Activated T-helper 2 cell treated with anti-CD3 and anti-CD28 coated beads, Interferon-gamma antibody, Interleukin-2, Interleukin-4, amounts not matched to agents 10 μg/mL and 5 μg/mL and 100 μg/mL, durations not matched to agents 14 hours and 24 hours and 36 hours (primary cell): ENCODE results near the gene C16orf78. TPM values are rescaled to one million over a fixed set of nuclear protein-coding genes. Genes with fewer than 3 reads are reported as not detected.

ENCODE experiments used
- DNase-seq: peaks from one replicate; pipeline ENCODE4 v3.0.0; 2021; ENCODE audit warnings: low spot score
- H3K27ac Mint-ChIP-seq: one replicate; pipeline ENCODE4 v1.8.0; 2021; ENCODE audit warnings: mixed read lengths
- H3K27me3 Mint-ChIP-seq: one replicate; pipeline ENCODE4 v1.8.0; 2021; ENCODE audit warnings: low read depth, mixed read lengths
- H3K36me3 Mint-ChIP-seq: one replicate; pipeline ENCODE4 v1.8.0; 2021; ENCODE audit warnings: low read depth, mixed read lengths
- H3K4me1 Mint-ChIP-seq: one replicate; pipeline ENCODE4 v1.8.0; 2021; ENCODE audit warnings: low read depth, mixed read lengths
- H3K4me3 Mint-ChIP-seq: one replicate; pipeline ENCODE4 v1.8.0; 2021; ENCODE audit warnings: low read depth, mild to moderate bottlenecking, moderate library complexity, mixed read lengths
- H3K9me3 Mint-ChIP-seq: one replicate; pipeline ENCODE4 v1.8.0; 2021; ENCODE audit warnings: mixed read lengths
- intact Hi-C: fragments of 100-400 bp; cut with micrococcal nuclease; formaldehyde crosslinking; loops from one replicate; pipeline ENCODE4 v1.15.1; 2023
- total RNA-seq: library from RNA; stranded (reverse); gene quantifications from 2 replicates; pipeline ENCODE4 v1.2.3, GENCODE V29; 2022

Gene C16orf78
- total RNA-seq, 1 donor from 2014 or later, result not detected

DNA sequence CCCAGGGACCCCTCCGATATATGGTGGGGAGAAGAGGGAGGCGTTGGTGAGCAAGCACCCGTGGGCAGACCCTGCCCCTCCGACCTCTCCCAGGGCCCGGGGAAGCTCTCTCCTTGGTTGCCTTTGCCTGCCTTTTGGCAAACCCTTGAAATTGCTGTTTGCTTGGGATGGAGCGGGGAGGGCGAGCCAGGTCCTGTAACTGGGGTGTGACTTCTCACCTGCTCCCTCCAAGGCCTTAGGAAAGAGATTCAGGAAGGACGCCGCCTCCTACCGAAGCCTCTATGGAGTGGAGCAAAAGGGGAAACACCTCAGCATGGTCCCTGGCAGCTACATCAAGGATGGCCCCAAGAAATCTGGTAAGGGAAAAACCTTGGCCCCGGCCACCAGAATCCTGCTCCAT, 4.6 kb downstream of the C16orf78 start:
- Mint-ChIP-seq H3K27ac (no peak overlapping the region), H3K9me3 (peaks cover 4% of the 10 kb centered on the region), H3K4me3 (no peak overlapping the region), H3K36me3 (no peaks in the 10 kb centered on the region), H3K27me3 (no peaks in the 10 kb centered on the region), H3K4me1 (no peaks in the 10 kb centered on the region)
- intact Hi-C loops, result no loop called here
- DNase-seq, result no peak

DNA sequence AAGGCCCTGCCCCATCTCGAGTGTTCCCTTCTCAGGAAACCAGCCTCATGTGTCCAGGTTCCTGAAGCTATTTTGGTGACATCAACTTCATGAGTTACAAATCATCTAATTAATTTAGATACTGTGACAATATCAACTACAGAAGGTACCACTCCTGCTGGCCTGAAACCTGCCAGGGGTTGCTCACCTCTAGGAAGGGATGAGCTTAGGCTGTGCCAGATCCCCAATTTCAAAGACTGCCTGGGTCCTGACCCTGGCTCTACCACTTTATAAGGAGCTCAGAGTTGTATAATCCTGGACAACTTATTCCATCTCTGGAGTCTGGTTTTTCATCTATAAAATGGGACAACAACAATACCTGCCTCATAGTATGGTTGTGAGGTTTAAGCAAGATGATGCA, 5.2 kb downstream of the C16orf78 start:
- no peaks in the 10 kb centered on the region for H3K27me3 Mint-ChIP-seq
- DNase-seq, result no peak
- peaks cover 4% of the 10 kb centered on the region for H3K9me3 Mint-ChIP-seq
- H3K36me3 Mint-ChIP-seq, result no peaks in the 10 kb centered on the region
- H3K27ac Mint-ChIP-seq, result no peak overlapping the region
- H3K4me1 Mint-ChIP-seq, result no peaks in the 10 kb centered on the region
- H3K4me3 Mint-ChIP-seq, result no peak overlapping the region
- intact Hi-C loops, result no loop called here

DNA sequence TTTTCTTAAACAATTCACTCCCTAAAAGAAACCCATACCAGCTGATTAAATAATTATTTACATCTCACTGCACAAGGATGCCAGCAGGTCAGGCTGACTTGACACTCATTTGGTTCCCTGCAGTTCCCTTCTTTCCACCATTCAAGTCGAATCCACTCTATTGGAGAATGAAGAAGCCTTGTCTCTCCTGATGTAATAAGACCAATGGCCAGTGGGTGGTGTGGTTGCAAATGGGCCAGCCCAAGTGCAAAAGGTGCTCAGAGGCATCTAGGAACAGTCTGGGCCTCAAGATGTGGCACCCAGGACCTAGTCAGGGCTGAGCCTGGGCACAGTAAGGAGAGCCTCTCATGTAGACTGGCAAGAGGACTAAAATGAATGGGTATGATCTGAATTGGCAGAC, 9.3 kb downstream of the C16orf78 start:
- no peaks in the 10 kb centered on the region for H3K36me3 Mint-ChIP-seq

DNA sequence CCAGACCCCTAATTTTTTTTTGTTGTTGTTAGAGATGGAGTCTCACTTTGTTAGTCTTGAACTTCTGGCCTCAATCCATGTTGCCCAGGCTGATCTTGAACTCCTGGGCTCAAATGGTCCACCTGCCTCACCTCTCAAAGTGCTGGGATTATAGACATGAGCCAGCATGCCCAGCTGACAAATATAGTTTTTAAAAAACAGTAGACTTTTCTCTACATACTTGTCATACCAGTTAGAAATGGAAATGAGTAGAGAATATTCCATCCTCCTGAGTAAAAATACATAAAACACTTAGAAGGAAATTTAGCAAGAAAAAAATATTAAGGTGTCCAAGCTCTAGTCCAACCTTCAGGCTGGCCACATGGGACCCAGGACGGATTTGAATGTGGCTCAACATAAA, 21.4 kb downstream of the C16orf78 start:
- DNase-seq, result no peak
- Mint-ChIP-seq H3K9me3 (no peaks in the 10 kb centered on the region), H3K36me3 (no peaks in the 10 kb centered on the region), H3K27ac (no peak overlapping the region), H3K4me3 (no peak overlapping the region), H3K4me1 (no peaks in the 10 kb centered on the region), H3K27me3 (no peaks in the 10 kb centered on the region)
- intact Hi-C loops, result no loop called here

More for the DNA sequence above, 9.3 kb downstream of the C16orf78 start:
- Mint-ChIP-seq H3K27ac (no peak overlapping the region), H3K9me3 (peaks cover 4% of the 10 kb centered on the region), H3K4me3 (no peak overlapping the region), H3K4me1 (no peaks in the 10 kb centered on the region), H3K27me3 (no peaks in the 10 kb centered on the region)
- no peak for DNase-seq
- intact Hi-C loops, result no loop called here

- DNase-seq, result no peak
- intact Hi-C loops, result no loop called here
- no peaks in the 10 kb centered on the region for H3K9me3 Mint-ChIP-seq
Measured at GRCh38 chr16:49396206-49396720, 22.7 kb downstream of the C16orf78 start.

DNA sequence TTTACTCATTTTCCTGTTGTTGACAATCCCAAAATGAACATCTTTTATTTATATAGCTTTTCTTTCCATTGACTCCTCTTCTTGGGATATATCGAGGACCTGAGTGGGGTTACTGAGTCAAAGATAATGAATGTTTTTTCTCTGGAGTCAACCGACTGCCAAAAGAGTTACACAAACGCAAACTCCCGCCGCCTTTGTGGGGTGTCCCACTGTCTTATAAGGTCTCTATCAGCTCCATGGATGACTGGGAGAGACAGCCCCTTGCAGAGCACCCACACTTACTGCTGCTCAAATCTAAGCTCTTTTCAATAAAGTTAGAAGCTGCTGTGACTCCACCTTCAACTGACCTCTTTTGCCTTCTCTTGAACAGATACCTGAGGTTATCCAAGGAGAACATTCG, 25.2 kb downstream of the C16orf78 start:
- no peaks in the 10 kb centered on the region for H3K4me1 Mint-ChIP-seq
- DNase-seq, result no peak
- H3K9me3 Mint-ChIP-seq, result peaks cover 4% of the 10 kb centered on the region
- H3K27ac Mint-ChIP-seq, result no peak overlapping the region
- H3K4me3 Mint-ChIP-seq, result no peak overlapping the region
- intact Hi-C loops, result no loop called here
- H3K27me3 Mint-ChIP-seq, result no peaks in the 10 kb centered on the region
- no peaks in the 10 kb centered on the region for H3K36me3 Mint-ChIP-seq

More at GRCh38 chr16:49396206-49396720, 22.7 kb downstream of the C16orf78 start:
- Mint-ChIP-seq H3K27ac (no peak overlapping the region), H3K27me3 (no peaks in the 10 kb centered on the region), H3K4me1 (no peaks in the 10 kb centered on the region), H3K4me3 (no peak overlapping the region), H3K36me3 (no peaks in the 10 kb centered on the region)

DNA sequence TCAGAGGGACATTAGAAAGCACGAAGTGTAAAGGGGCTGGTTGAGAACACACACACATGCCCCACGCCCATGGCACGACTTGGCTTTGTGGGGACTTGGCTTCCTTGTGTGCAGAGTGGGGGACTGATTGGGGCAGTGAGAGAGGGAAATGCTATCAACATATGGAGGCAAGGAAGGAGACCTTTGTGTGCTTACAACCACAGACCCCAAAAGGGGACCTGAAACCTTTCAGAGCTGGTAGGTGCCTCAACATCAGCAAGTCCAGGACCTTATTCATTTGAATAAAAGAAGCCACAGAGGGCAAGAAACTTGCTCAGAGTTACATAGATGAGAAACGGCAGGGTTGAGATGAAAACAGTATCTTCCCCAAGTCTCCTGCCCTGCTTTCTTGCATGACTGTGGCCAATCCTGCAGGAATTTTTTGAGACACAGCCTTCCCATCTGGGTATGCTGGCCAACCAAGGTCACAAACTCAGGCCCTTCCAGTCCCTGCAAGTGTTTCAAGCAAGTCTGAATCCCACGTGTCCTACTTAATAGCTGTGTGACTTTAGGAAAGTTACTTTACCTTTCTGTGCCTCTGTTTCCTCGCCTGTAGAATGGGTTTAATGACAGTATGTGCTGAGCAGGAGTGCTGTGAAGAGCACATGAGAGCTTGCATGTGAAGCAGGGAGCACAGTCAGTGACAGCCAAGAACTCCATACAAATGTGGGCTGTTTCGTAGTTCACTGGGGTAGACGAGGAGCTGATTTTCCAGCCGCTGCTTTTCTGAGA, 26.2 kb downstream of the C16orf78 start:
- H3K27ac Mint-ChIP-seq, result no peak overlapping the region
- intact Hi-C loops, result no loop called here
- no peak for DNase-seq
- H3K36me3 Mint-ChIP-seq, result no peaks in the 10 kb centered on the region
- H3K4me1 Mint-ChIP-seq, result no peaks in the 10 kb centered on the region
- peaks cover 4% of the 10 kb centered on the region for H3K9me3 Mint-ChIP-seq
- H3K27me3 Mint-ChIP-seq, result no peaks in the 10 kb centered on the region
- no peak overlapping the region for H3K4me3 Mint-ChIP-seq

DNA sequence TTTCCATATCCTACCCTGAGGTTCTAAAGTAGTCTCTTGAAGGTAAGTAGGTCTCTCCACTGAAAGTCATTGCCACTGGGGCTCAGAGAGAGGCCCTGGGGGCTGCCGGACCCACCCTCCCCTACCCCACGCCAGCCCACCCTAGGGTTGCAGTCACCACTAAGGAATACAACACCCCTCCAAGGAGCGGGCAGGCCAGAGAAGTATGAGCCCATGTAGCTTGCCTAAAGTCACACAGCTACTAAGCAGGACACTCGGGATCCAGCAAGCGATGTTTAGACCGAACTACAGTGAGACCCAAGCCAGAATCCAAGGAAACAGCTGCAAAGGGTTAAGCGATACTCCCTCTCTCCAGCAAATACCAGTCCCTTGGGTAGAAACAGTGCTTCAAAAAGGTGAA, 27.0 kb downstream of the C16orf78 start:
- H3K27me3 Mint-ChIP-seq, result no peaks in the 10 kb centered on the region
- H3K36me3 Mint-ChIP-seq, result no peaks in the 10 kb centered on the region
- no peak overlapping the region for H3K27ac Mint-ChIP-seq
- intact Hi-C loops, result no loop called here
- H3K4me1 Mint-ChIP-seq, result no peaks in the 10 kb centered on the region
- H3K4me3 Mint-ChIP-seq, result no peak overlapping the region
- no peak for DNase-seq
- peaks cover 4% of the 10 kb centered on the region for H3K9me3 Mint-ChIP-seq

DNA sequence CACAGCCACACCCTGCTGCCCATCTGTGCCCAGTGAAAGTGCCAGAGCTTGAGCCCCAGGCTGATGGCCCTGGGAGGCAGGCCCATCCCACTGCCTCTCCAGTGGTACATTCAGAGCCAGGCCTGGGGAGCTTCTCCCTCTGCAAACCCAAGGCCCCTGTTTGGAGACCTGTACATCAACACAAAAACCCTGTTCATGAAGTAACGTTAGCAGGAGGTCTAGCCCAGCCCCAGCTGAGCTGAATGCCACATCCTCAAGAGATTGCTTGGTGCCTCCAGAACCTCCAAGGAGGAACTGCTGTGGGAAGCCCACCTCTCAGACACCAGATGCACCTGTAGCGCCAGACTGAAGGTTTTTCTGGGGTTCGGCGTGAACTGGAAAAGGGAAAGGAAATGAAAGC, 31.5 kb downstream of the C16orf78 start:
- intact Hi-C loops, result no loop called here
- Mint-ChIP-seq H3K9me3 (peaks cover 4% of the 10 kb centered on the region), H3K36me3 (no peaks in the 10 kb centered on the region), H3K4me1 (peaks cover 2% of the 10 kb centered on the region), H3K4me3 (no peak overlapping the region), H3K27me3 (peaks cover 2% of the 10 kb centered on the region), H3K27ac (no peak overlapping the region)
- no peak for DNase-seq

GRCh38 chr16:49405530-49405929, 31.9 kb downstream of the C16orf78 start:
- intact Hi-C loops, result no loop called here
- DNase-seq, result no peak

DNA sequence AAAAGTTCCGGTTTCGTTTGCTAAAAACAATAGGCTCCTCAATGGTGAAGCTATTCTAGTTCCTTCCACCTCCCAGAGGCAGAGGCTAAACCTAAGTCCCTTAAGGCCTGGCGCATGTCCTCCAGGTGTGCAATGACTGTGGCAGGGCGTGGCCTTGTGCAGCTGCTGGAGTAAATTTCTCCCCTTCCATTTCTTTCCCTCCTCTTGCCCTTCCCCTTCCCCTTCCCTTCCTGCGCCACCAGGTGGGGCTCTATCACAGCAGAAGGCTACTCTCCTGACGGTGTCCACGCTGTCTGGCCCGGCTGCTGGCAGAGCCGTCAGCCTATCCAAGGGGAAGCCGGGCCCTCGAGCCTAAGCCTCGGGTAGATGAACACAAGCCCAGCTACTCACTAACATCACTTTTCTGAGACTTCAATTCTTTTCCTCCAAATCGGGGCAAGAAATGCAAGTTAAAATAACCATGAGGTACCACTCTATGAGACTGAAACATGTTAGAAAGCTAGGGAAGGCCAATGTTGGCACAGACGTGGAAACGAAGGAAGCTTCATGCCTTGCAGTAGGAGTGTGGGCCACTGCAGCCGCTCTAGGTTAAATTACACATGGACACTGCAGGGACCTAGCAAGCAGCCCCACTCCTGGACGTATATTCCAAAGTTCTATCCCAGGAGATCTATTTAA, 34.4 kb downstream of the C16orf78 start:
- no peak overlapping the region for H3K4me3 Mint-ChIP-seq
- H3K4me1 Mint-ChIP-seq, result peaks cover 2% of the 10 kb centered on the region
- H3K9me3 Mint-ChIP-seq, result peaks cover 1% of the 10 kb centered on the region
- DNase-seq, result peak; percentile 45
- intact Hi-C loops, result loop anchor here (2.0 kb wide), 1 partner anchor 185 kb away; no protein-coding TSS in a partner anchor
- no peaks in the 10 kb centered on the region for H3K36me3 Mint-ChIP-seq
- H3K27me3 Mint-ChIP-seq, result peaks cover 2% of the 10 kb centered on the region
- no peak overlapping the region for H3K27ac Mint-ChIP-seq

More at GRCh38 chr16:49405530-49405929, 31.9 kb downstream of the C16orf78 start:
- Mint-ChIP-seq H3K27me3 (peaks cover 2% of the 10 kb centered on the region), H3K27ac (no peak overlapping the region), H3K4me1 (peaks cover 2% of the 10 kb centered on the region), H3K4me3 (no peak overlapping the region), H3K9me3 (peaks cover 4% of the 10 kb centered on the region), H3K36me3 (no peaks in the 10 kb centered on the region)

DNA sequence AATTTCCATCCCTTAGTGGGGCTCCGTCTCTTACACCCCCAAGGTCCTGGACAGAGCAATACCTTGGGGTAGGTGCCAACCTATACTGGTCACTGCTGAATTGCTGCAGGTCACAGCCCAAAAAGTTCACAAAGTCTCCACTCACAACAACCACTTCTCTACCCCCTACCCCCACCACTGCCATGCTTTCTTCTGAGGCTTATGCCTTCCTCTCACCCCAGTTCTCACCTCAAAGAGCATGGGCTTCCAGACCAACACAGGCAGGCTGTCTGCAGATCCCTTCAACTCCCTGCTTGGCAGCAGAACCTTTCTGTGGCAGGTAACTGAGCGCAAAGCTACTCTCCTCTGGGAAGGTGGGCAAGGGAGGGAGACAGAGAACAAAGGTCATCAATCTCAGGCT, 35.5 kb downstream of the C16orf78 start:
- Mint-ChIP-seq H3K4me1 (peaks cover 2% of the 10 kb centered on the region), H3K27ac (no peak overlapping the region), H3K4me3 (no peak overlapping the region), H3K9me3 (no peaks in the 10 kb centered on the region), H3K27me3 (peaks cover 2% of the 10 kb centered on the region), H3K36me3 (no peaks in the 10 kb centered on the region)
- DNase-seq, result no peak
- intact Hi-C loops, result loop anchor here (2.0 kb wide), 1 partner anchor 184 kb away; no protein-coding TSS in a partner anchor

DNA sequence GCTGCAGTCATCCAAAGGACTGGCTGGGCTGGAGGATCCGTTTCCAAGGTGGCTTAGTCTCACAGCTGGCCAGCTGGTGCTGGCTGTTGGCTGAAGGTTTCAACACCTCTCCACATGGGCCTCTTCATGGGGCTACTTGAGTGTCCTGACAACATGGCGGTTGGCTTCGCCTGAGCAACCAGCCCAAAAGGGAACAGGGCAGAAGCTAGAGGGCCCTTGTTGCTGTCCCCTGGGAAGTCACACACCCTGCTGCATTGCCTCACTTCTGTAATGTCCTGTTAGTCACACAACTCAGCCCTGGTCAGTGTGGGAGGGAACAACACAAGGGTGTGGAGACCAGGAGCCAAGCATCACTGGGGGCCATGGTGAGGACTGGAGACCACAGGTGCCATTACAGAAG, 36.6 kb downstream of the C16orf78 start:
- intact Hi-C loops, result no loop called here
- Mint-ChIP-seq H3K27me3 (peaks cover 2% of the 10 kb centered on the region), H3K9me3 (no peaks in the 10 kb centered on the region), H3K4me1 (peaks cover 2% of the 10 kb centered on the region), H3K4me3 (no peak overlapping the region), H3K36me3 (no peaks in the 10 kb centered on the region), H3K27ac (no peak overlapping the region)
- no peak for DNase-seq
